HG03280 (cell line): ENCODE results near the gene HERC3.

Experiments used
- ATAC-seq: cut with Tn5 transposase; IDR thresholded peaks from one replicate; pipeline ENCODE4 v1.9.1; 2021; ENCODE audit warnings: mild to moderate bottlenecking, moderate library complexity; ENCODE audit not compliant: unreplicated experiment

The HERC3 gene

DNA sequence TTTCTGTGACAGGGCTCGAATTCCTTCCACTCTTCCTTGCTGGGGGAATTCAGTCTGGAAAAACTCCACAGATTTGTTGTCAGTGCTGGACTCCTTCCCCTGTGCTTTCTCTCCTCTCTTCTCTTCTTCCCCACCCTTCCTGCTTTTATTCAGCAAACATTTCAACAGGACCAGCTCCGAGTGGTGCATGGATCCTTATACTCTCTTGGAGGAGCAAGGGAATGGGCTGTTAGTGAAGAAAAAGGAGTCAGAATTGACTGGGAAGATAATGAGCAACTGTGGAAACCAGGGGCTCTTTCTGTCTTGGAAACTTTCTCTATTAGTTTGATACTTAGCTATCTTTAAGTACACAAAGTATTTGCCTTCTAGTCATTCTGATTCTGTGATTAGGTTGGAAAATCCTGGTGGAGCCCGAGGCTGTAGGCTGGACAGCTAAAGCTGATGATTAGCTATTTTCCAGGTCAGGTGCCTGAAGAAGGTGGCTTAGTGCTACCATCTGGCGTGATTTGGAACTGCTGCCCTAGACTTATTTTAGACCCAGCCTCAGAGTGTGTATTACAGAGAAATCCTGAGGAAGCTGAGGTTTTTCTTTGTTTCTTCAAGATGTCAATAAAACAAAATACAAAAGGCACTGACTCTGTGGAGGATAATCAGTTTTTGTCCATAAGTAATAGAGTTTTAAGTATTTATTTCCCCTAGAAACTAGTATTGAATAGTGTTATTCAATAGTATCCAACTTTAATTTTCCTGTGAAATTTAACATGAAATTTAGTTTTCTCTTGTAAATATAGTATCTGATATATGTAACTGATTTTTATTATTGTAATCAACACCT lies 67.0 kb downstream of the HERC3 start:
- peak; percentile 98 for ATAC-seq

DNA sequence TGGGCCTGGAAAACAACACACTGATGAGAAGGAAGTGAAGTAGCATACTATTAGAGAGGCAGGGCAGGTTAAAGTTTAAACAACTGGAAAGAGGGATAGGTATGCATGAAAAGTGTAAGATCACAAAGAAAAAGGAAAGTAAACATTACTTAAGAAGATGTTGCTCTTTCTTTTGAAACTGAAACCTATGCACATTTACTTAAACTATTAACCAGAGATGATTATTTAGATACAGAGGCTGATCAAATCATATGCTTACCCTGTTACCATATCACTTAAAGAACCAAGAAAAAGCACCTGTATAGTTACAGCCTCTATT lies 67.6 kb downstream of the HERC3 start:
- ATAC-seq, result no peak

DNA sequence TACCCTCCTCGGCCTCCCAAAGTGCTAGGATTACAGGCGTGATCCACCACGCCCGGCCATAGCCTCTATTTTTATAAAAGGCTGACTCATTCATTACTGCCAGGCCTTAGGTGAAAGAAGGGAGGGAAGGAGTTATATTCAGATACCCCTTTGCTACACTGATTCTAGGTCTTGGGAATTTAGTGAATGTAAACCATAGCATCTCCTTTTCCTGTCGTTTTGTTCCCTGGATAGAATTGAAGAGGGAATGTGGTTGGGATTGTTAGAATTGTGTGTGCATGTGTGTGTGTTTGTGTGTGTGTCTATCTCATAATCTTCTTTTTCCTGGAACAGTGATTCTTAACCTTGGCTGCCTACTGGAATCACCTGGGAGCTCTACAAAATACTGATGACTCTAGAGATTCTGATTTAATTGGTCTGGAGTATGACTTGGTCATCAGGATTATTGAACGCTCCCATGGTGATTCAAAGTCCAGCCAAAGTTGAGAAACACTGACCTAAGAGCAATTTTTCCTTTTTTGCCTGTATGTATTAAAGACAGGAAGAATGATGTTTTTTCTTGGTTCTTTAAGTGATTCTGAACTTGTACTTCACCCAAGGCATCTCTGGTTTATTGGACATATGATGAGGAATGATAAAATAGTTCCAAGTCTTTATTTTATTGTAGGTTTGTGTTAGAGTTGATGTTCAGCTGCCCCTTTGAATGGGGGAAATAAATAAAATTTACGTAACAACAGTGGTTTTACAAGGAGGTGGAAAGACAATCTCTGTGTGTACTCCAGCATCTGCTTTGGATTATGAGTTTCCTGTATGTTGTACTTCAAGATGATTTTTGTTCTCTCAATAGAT lies 68.4 kb downstream of the HERC3 start:
- ATAC-seq, result no peak

- ATAC-seq, result no peak
Observed at GRCh38 chr4:88661739-88662138, 69.5 kb downstream of the HERC3 start.

GRCh38 chr4:88672987-88673386 lies 80.7 kb downstream of the HERC3 start:
- ATAC-seq, result no peak

- no peak for ATAC-seq
Observed at GRCh38 chr4:88673886-88674285, 81.6 kb downstream of the HERC3 start.

DNA sequence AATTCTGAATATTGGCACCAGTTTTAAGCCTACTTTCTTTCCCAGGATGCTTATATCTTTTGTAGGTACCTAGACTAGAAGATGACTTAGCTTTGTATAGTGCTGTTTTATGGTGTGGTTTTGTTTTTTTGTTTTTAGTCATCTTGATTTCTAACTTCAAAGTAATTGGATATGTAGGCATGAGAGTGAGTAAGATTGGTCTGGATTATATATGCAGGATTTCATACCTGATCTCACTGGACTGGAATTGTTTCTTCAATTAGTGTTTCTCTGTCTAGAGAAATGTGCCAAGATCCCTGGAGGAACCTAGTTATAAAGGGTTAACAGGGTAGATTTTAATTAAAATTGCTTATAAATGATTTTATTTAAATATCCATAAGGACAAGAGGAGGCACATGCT lies 82.3 kb downstream of the HERC3 start:
- ATAC-seq, result no peak

DNA sequence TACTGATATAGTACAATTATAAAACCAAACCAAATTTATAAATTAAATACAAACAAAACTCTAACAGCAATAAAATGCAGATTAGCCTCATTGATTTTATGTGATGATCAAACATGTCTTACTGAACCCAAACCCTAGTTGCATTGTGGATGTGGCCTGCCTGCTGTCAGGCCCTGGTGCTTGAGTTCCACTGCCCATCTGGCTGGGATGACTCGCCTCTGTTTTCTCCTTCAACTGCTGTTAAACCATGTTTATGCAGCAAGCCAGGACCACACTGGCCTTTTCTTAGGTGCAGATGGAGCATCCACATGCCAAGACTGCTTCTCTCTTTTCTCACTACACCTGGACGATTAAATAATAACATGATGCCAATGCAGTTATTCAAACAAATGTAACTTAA lies 82.7 kb downstream of the HERC3 start:
- ATAC-seq, result no peak

DNA sequence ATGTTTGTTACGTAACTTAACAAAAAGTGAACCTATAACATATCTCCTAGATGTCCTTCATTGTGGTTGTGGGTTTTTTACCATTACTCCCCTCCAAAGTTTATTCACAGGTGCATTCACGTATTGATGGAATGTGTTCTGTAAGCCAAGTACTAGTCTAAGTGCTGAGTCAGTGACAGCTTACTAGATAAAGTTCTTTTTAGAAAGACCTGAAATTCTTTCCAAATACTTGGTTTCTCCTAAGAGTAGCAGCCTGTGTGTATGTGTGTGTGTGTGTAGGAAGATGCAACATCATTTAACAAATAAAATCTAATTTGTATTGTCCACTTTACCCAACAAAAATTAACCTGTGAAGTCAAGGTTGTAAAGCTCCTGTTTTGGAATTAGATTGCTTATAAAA lies 83.3 kb downstream of the HERC3 start:
- no peak for ATAC-seq

- no peak for ATAC-seq
Observed at GRCh38 chr4:88681209-88681608, 88.9 kb downstream of the HERC3 start.

- no peak for ATAC-seq
Observed at GRCh38 chr4:88690355-88690754, 98.1 kb downstream of the HERC3 start.

- no peak for ATAC-seq
Observed at GRCh38 chr4:88693792-88694191, 101.5 kb downstream of the HERC3 start.

GRCh38 chr4:88696630-88697029 lies 104.3 kb downstream of the HERC3 start:
- ATAC-seq, result no peak

GRCh38 chr4:88697141-88697540 lies 104.9 kb downstream of the HERC3 start:
- ATAC-seq, result no peak

GRCh38 chr4:88697588-88698329 lies 105.5 kb downstream of the HERC3 start, which contains the start of gene NAP1L5:
NAP1L5 (minus strand) TSS chr4:88697829; CDS start chr4:88697754, 75 bp downstream.
- peak; percentile 96 for ATAC-seq

- no peak for ATAC-seq
Observed at GRCh38 chr4:88698519-88698918, 106.2 kb downstream of the HERC3 start.

DNA sequence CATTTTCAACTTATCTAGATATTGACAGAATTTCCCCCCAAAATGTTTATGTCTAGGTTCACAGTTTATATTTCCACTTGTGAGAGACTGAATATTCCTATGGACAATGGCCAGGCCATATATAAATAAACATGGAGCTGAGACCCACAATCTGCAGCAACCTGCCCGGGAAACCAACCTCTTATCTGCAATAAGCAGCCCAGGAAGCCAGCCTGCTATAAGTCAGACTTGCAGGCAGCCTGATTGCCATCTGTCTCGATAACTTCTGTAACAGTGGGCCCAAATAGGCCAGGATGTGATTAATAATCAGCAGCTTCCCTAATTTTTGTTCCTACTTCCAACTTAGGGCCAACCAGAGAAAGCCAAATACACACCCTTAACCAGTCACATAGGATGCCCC lies 110.5 kb downstream of the HERC3 start:
- no peak for ATAC-seq

GRCh38 chr4:88705223-88705622 lies 112.9 kb downstream of the HERC3 start:
- no peak for ATAC-seq

DNA sequence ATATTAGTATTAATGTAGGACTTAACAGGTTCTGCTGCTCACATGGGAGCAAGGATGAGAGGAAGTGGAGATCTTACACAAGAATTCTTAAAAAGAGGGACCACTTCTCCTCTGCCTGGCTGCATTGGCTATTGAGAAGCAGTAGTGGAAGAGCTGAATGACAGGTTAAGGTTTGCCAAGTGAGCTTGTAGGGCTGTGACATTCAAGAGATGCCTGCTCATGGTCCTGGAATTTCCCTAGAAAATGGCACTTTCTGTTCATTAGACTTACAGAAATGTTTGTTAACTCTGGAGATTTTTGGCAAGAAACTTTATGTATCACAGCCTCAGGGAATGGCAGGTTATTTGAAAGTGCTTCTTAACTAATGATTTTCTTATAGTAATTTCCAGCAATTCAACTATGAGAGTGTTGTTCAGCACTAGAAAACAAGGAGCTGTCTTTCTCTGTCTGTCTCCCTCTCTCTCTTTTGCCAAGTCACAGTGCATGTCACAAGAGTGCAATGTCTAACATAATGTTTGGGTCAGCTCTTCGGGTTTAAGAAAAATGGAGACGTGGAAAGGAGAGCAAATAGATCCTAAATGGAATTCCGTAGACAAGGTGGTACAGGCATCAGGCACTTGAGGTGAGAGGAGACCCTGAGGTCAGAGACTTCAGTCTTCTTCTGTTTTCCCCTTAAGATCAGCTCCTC lies 113.7 kb downstream of the HERC3 start:
- ATAC-seq, result no peak

- no peak for ATAC-seq
Observed at GRCh38 chr4:88706574-88706973, 114.3 kb downstream of the HERC3 start.

DNA sequence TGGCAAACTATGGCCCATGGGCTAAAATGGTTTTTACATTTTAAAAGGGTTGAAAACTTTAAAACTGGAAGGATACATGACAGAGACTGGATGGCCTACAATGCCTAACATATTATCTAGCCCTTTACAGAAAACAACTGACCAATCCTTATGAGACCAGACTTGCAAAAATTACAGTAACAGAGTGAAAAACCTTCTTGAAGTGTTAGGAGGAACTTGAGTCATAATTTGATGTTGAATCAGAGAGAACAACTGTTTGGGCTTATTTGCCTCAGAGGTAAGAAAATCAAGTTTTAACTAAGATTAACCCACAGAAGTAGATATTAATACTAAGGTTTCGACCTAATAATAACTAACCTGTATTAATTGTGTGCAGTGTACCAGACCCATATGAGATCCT lies 117.7 kb downstream of the HERC3 start:
- ATAC-seq, result no peak
